ENCODE results near the gene SGMS1.

DNA sequence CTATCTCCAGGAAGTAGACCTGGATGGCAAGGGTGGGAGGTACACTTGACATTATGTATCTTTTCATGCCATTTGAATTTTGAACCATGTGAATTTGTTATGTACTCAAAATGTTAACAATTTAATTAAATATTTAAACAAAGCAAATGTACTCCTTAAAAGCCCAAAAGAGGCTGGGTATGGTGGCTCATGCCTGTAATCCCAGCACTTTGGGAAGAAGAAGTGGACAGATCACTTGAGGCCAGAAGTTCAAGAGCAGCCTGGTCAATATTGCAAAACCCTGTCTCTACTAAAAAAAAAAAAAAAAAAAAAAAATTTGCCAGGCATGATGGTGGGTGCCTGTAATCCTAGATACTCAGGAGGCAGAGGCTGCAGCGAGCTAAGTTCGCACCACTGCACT lies 235.6 kb downstream of the SGMS1 start:
- TF ChIP-seq PPARA (CRISPR knock-in tag; IDR thresholded peaks at IDR 0.05; ENCODE audit: borderline replicate concordance) (no peak), OSR1 (CRISPR knock-in tag; IDR thresholded peaks at IDR 0.05) (no peak), RARB (CRISPR knock-in tag; IDR thresholded peaks at IDR 0.05) (no peak)
- TF ChIP-seq, protein P1, sequence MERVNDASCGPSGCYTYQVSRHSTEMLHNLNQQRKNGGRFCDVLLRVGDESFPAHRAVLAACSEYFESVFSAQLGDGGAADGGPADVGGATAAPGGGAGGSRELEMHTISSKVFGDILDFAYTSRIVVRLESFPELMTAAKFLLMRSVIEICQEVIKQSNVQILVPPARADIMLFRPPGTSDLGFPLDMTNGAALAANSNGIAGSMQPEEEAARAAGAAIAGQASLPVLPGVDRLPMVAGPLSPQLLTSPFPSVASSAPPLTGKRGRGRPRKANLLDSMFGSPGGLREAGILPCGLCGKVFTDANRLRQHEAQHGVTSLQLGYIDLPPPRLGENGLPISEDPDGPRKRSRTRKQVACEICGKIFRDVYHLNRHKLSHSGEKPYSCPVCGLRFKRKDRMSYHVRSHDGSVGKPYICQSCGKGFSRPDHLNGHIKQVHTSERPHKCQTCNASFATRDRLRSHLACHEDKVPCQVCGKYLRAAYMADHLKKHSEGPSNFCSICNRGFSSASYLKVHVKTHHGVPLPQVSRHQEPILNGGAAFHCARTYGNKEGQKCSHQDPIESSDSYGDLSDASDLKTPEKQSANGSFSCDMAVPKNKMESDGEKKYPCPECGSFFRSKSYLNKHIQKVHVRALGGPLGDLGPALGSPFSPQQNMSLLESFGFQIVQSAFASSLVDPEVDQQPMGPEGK (CRISPR knock-in tag; IDR thresholded peaks at IDR 0.05; ENCODE audit: borderline replicate concordance): no peak

Measured in SK-N-SH treated with all-trans-retinoic acid at 6 μM for 48 hours (cell line).